ENCODE results near the gene CACNA2D2.

DNA sequence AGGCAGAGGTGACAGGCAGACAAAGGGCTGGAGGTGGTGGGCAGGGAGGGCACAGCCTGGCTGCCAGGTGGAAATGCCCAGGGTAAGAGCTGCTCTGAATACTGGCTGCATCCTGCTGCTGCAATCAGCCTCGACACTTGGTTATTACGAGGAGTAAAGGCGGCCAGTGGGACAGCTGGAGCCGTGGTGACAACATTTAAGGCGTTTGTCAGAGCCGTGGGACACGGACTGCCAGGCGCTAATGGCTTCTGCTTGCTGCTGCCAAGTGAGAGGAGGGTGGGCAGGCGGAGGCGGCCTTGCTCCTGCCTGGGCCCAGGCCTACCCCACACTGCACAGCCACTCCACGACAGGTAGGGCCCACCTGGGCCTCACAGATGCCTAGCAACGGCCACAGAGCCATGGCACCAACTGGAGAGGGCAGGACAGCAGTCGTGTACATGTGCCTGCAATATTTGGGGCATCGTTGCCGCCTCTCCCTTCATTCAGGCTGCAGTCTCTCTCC, 94.9 kb downstream of the CACNA2D2 start:
- TF ChIP-seq POLR2A (IDR thresholded peaks at IDR 0.05), result no peak
- TF ChIP-seq, protein P1, sequence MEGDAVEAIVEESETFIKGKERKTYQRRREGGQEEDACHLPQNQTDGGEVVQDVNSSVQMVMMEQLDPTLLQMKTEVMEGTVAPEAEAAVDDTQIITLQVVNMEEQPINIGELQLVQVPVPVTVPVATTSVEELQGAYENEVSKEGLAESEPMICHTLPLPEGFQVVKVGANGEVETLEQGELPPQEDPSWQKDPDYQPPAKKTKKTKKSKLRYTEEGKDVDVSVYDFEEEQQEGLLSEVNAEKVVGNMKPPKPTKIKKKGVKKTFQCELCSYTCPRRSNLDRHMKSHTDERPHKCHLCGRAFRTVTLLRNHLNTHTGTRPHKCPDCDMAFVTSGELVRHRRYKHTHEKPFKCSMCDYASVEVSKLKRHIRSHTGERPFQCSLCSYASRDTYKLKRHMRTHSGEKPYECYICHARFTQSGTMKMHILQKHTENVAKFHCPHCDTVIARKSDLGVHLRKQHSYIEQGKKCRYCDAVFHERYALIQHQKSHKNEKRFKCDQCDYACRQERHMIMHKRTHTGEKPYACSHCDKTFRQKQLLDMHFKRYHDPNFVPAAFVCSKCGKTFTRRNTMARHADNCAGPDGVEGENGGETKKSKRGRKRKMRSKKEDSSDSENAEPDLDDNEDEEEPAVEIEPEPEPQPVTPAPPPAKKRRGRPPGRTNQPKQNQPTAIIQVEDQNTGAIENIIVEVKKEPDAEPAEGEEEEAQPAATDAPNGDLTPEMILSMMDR (IDR thresholded peaks at IDR 0.05), result no peak
